Measurements from ENCODE around the gene TMEM184A. TPM values are rescaled to one million over a fixed set of nuclear protein-coding genes. Genes with fewer than 3 reads are reported as not detected.
A peak's percentile ranks its signal among the peaks of the same experiment; 100 is the strongest.

Gene TMEM184A
- total and polyA plus RNA-seq, 2 of the 4 experiments (the other 2 are of a cell fraction): 0.36 to 1.9 TPM

GRCh38 chr7:1557006-1557405 lies 1.0 kb upstream of the TMEM184A start:
- H2AK9ac ChIP-seq (replicated peaks; ENCODE audit: low read depth, low read length, poor library complexity): no peak overlapping the region
- no peak overlapping the region for H4K5ac ChIP-seq (ENCODE audit: low read depth, low read length)
- H3K79me1 ChIP-seq (ENCODE audit: low read depth in 1 of 2, low read length in 2 of 2): peaks cover 0 to 14% of the 10 kb centered on the region in 2 experiments; a peak in 1 of 4 replicates
- H2BK15ac ChIP-seq (ENCODE audit: low read depth, low read length): no peak overlapping the region
- no peak overlapping the region for H2BK120ac ChIP-seq (ENCODE audit: low read depth, low read length)
- H3K27ac ChIP-seq (ENCODE audit: insufficient read depth, low read length): no peak overlapping the region
- intact Hi-C loops (cut with micrococcal nuclease) (no loop called here), in situ Hi-C loops (cut with MboI; ENCODE audit: low sequenced_read_pairs) (no loop called here), dilution Hi-C loops (cut with HindIII; ENCODE audit: low sequenced_read_pairs, unreplicated experiment) (no loop called here)
- H4K91ac ChIP-seq (ENCODE audit: insufficient read depth, low read depth, low read length): no peak overlapping the region
- no peak overlapping the region for H2BK5ac ChIP-seq (ENCODE audit: low read depth, low read length, poor library complexity, severe bottlenecking)
- ATAC-seq (ENCODE audit: low read depth) (no peak), DNase-seq (no peak)
- H3K23ac ChIP-seq (ENCODE audit: low read depth, low read length): no peak overlapping the region
- no CpG with 5 or more reads among the region's 7 CpGs for WGBS, 2 experiments (ENCODE audit: extremely low coverage in 2 of 2, insufficient read length in 1 of 2)
- ChIA-PET CTCF (no interaction called here), POLR2A (ENCODE audit: unreplicated experiment) (no interaction called here)
- peaks cover 11% of the 10 kb centered on the region for H3K9me1 ChIP-seq (ENCODE audit: insufficient read depth, low read length)
- no peak overlapping the region for H2BK20ac ChIP-seq (ENCODE audit: low read depth, low read length)
- peak overlapping the region; percentile 85; the same call in 1 of the 2 replicates for H2AK5ac ChIP-seq (ENCODE audit: low read depth, low read length)
- H3K9ac ChIP-seq (ENCODE audit: low read depth, low read length): no peak overlapping the region
- H3K36me3 ChIP-seq (ENCODE audit: control insufficient read depth, insufficient read depth, low read length): no peaks in the 10 kb centered on the region
- no TSS peak for BruUV-seq (replicated peaks)
- H2AFZ ChIP-seq (replicated peaks; ENCODE audit: low read length, poor library complexity): no peak overlapping the region
- H3K4me2 ChIP-seq (ENCODE audit: low read depth, low read length): no peak overlapping the region
- no peak overlapping the region for H3K56ac ChIP-seq (ENCODE audit: extremely low read depth, insufficient read depth, low read length)
- no peak overlapping the region for H3K4me3 ChIP-seq (ENCODE audit: insufficient read depth, low read depth, low read length)
- H3K4me1 ChIP-seq (ENCODE audit: control insufficient read depth, insufficient read depth, low read length): peaks cover 14% of the 10 kb centered on the region
- H4K8ac ChIP-seq (ENCODE audit: low read depth in 2 of 2, low read length in 2 of 2): no peak overlapping the region
- H3K4ac ChIP-seq (ENCODE audit: low read depth, low read length): no peak overlapping the region
- H3K14ac ChIP-seq (replicated peaks; ENCODE audit: low read depth, low read length): no peak overlapping the region
- H3K27me3 ChIP-seq (ENCODE audit: control insufficient read depth, insufficient read depth, low read length): no peaks in the 10 kb centered on the region
- H4K20me1 ChIP-seq (ENCODE audit: insufficient read depth, low read length): no peaks in the 10 kb centered on the region
- TF ChIP-seq SMC3 (IDR thresholded peaks at IDR 0.05; ENCODE audit: low read depth, low read length): no peak
- TF ChIP-seq RFX5 (IDR thresholded peaks at IDR 0.05; ENCODE audit: low read depth, low read length): no peak
- no peak for TF ChIP-seq MXI1 (IDR thresholded peaks at IDR 0.05; ENCODE audit: borderline replicate concordance, low read depth, low read length)
- no peak for TF ChIP-seq CTCF (conservative IDR thresholded peaks at IDR 0.05; ENCODE audit: low read depth, low read length)
- TF ChIP-seq POLR2A (IDR thresholded peaks at IDR 0.05; ENCODE audit: low read depth, low read length): no peak
- no peak for TF ChIP-seq NFE2L2 (IDR thresholded peaks at IDR 0.05; ENCODE audit: low read depth, low read length)
- no peak for TF ChIP-seq RAD21 (IDR thresholded peaks at IDR 0.05; ENCODE audit: low read length)
- no peaks in the 10 kb centered on the region for H3K9me3 ChIP-seq (ENCODE audit: control insufficient read depth, insufficient read depth, low read length)
- H3K18ac ChIP-seq (ENCODE audit: low read depth, low read length): no peak overlapping the region
